HG03457 (cell line): ENCODE results near the gene SLC7A9.

Experiments used
- ATAC-seq: cut with Tn5 transposase; IDR thresholded peaks from one replicate; pipeline ENCODE4 v1.9.1; 2021; ENCODE audit warnings: moderate number of reproducible peaks; ENCODE audit not compliant: unreplicated experiment

The SLC7A9 gene

GRCh38 chr19:32829345-32829896 lies 40.1 kb downstream of the SLC7A9 start:
- ATAC-seq: no peak

GRCh38 chr19:32828643-32829344 lies 40.8 kb downstream of the SLC7A9 start:
- ATAC-seq: no peak

- ATAC-seq: no peak
Measured at GRCh38 chr19:32828139-32828538, 41.4 kb downstream of the SLC7A9 start.

- ATAC-seq: no peak
Measured at GRCh38 chr19:32824916-32825608, 44.5 kb downstream of the SLC7A9 start.

- no peak for ATAC-seq
Measured at GRCh38 chr19:32824191-32824751, 45.3 kb downstream of the SLC7A9 start.

GRCh38 chr19:32823747-32824102 lies 45.8 kb downstream of the SLC7A9 start:
- ATAC-seq: no peak

GRCh38 chr19:32822916-32823746 lies 46.4 kb downstream of the SLC7A9 start:
- ATAC-seq: no peak

GRCh38 chr19:32819419-32820400 lies 49.9 kb downstream of the SLC7A9 start:
- no peak for ATAC-seq

GRCh38 chr19:32818536-32818935 lies 51.0 kb downstream of the SLC7A9 start:
- ATAC-seq: no peak

- no peak for ATAC-seq
Measured at GRCh38 chr19:32817569-32818476, 51.7 kb downstream of the SLC7A9 start.

GRCh38 chr19:32816555-32817099 lies 52.9 kb downstream of the SLC7A9 start:
- no peak for ATAC-seq

- ATAC-seq: no peak
Measured at GRCh38 chr19:32814624-32815023, 54.9 kb downstream of the SLC7A9 start.

- ATAC-seq: no peak
Measured at GRCh38 chr19:32813862-32814425, 55.6 kb downstream of the SLC7A9 start.

- no peak for ATAC-seq
Measured at GRCh38 chr19:32812571-32812970, 57.0 kb downstream of the SLC7A9 start.

GRCh38 chr19:32812036-32812435 lies 57.5 kb downstream of the SLC7A9 start:
- ATAC-seq: no peak

GRCh38 chr19:32811151-32811550 lies 58.4 kb downstream of the SLC7A9 start:
- no peak for ATAC-seq

- no peak for ATAC-seq
Measured at GRCh38 chr19:32810452-32810851, 59.1 kb downstream of the SLC7A9 start.

- no peak for ATAC-seq
Measured at GRCh38 chr19:32809754-32810153, 59.8 kb downstream of the SLC7A9 start.
